Endothelial cell of umbilical vein (primary cell): Measurements from ENCODE around the gene TMEM132E. TPM values are rescaled to one million over a fixed set of nuclear protein-coding genes. Genes with fewer than 3 reads are reported as not detected.

Experiments
- BruUV-seq: library from RNA; stranded (reverse); fragments of 400-500 nt; replicated peaks from 2 replicates; lab custom pipeline; 2021; lab: Mats Ljungman, UMichigan
- CTCF ChIA-PET: fragments of 300-600, 350-600 bp; sonication (Branson Sonifier 250); formaldehyde crosslinking; loops from one replicate; lab custom pipeline; 2021; ENCODE audit warnings: antibody characterized with exemption, inconsistent platforms; lab: Charles Lee
- POLR2A ChIA-PET: fragments of 300-600, 350-600 bp; sonication (Branson Sonifier 250); formaldehyde crosslinking; loops from one replicate; lab custom pipeline; 2021; ENCODE audit warnings: antibody characterized with exemption, inconsistent platforms; lab: Charles Lee
- DNase-seq: peaks from one replicate; pipeline ENCODE4 v3.0.0-alpha.2; 2011; ENCODE audit warnings: low read depth, low spot score
- FAIRE-seq: peaks from 2 replicates; lab custom pipeline; 2011; peaks lifted over from hg19 to GRCh38; lab: Jason Lieb, UNC
- H2AFZ ChIP-seq: 2 replicates; pipeline ENCODE4 v1.6.0; 2012; ENCODE audit warnings: low read depth, low read length, control low read depth, inconsistent platforms
- H3K27ac ChIP-seq: 2 replicates; pipeline ENCODE4 v1.5.1; 2011; ENCODE audit warnings: low read depth, mild to moderate bottlenecking, control low read depth, low read length, moderate library complexity; ENCODE audit not compliant: insufficient read depth
- H3K27me3 ChIP-seq, 2 experiments: 2 replicates each; pipeline versions ENCODE4 v1.6.0 to v1.6.1; 2011; ENCODE audit warnings: low read length in 2 of 2, mixed read lengths in 1 of 2; ENCODE audit not compliant: control insufficient read depth in 2 of 2, insufficient read depth in 2 of 2
- H3K36me3 ChIP-seq, 2 experiments: 2 replicates in 1 of 2; 3 replicates in 1 of 2; pipeline ENCODE4 v1.5.1; 2011; ENCODE audit warnings: low read length in 2 of 2, mild to moderate bottlenecking in 1 of 2, moderate library complexity in 1 of 2; ENCODE audit not compliant: control insufficient read depth in 2 of 2, insufficient read depth in 2 of 2; ENCODE audit errors: extremely low read depth in 1 of 2
- H3K4me1 ChIP-seq: 3 replicates; pipeline ENCODE4 v1.5.1; 2011; ENCODE audit warnings: mild to moderate bottlenecking, low read length; ENCODE audit not compliant: control insufficient read depth, insufficient read depth; ENCODE audit errors: extremely low read depth
- H3K4me2 ChIP-seq: 2 replicates; pipeline ENCODE4 v1.6.1; 2011; ENCODE audit warnings: low read length, control low read depth, mixed read lengths; ENCODE audit not compliant: insufficient read depth
- H3K4me3 ChIP-seq, 3 experiments: fragments of 200-600 bp in 1 of 3; sonication (generic), shearing (Covaris generic) in 1 of 3; replicated peaks in 1 of 3; 2 replicates each; pipeline ENCODE4 v1.5.1; 2011 to 2016; ENCODE audit warnings: control low read depth in 3 of 3, low read length in 3 of 3, mild to moderate bottlenecking in 2 of 3, inconsistent platforms in 1 of 3, low read depth in 1 of 3, moderate library complexity in 1 of 3; ENCODE audit not compliant: insufficient read depth in 1 of 3
- H3K79me2 ChIP-seq: 2 replicates; pipeline ENCODE4 v1.6.0; 2012; ENCODE audit warnings: low read length, inconsistent platforms; ENCODE audit not compliant: control insufficient read depth, insufficient read depth
- H3K9ac ChIP-seq: replicated peaks from 2 replicates; pipeline ENCODE3; 2011; ENCODE audit warnings: low read length, control low read depth; ENCODE audit not compliant: insufficient read depth; ENCODE audit errors: extremely low read depth
- H3K9me1 ChIP-seq: replicated peaks from 3 replicates; pipeline ENCODE4 v1.6.0; 2011; ENCODE audit warnings: mild to moderate bottlenecking, low read length; ENCODE audit not compliant: control insufficient read depth, insufficient read depth; ENCODE audit errors: extremely low read depth
- H3K9me3 ChIP-seq: replicated peaks from 2 replicates; pipeline ENCODE4 v1.5.1; 2012; ENCODE audit warnings: low read length, inconsistent platforms; ENCODE audit not compliant: control insufficient read depth, insufficient read depth
- H4K20me1 ChIP-seq: replicated peaks from 2 replicates; pipeline ENCODE3; 2011; ENCODE audit warnings: mild to moderate bottlenecking, low read length; ENCODE audit not compliant: control insufficient read depth, insufficient read depth; ENCODE audit errors: extremely low read depth
- EZH2 ChIP-seq: IDR thresholded peaks from 2 replicates; pipeline ENCODE4 v1.6.1; 2012; ENCODE audit warnings: borderline replicate concordance, low read depth, mild to moderate bottlenecking, moderate library complexity, low read length, inconsistent platforms; ENCODE audit not compliant: severe bottlenecking
- FOS ChIP-seq: IDR thresholded peaks from 2 replicates; pipeline ENCODE4 v1.6.1; 2011; ENCODE audit warnings: mild to moderate bottlenecking, low read length, moderate library complexity, borderline replicate concordance; ENCODE audit not compliant: insufficient read depth
- GATA2 ChIP-seq: IDR thresholded peaks from 2 replicates; pipeline ENCODE4 v1.7.0; 2011; ENCODE audit warnings: low read depth, mild to moderate bottlenecking, moderate library complexity, mixed read lengths, low read length; ENCODE audit not compliant: insufficient read length, insufficient read depth
- JUN ChIP-seq: IDR thresholded peaks from 2 replicates; pipeline ENCODE4 v1.6.1; 2011; ENCODE audit warnings: borderline replicate concordance, low read depth; ENCODE audit not compliant: insufficient read length, insufficient read depth
- MYC ChIP-seq: IDR thresholded peaks from one replicate; pipeline ENCODE4 v1.6.1; 2011; ENCODE audit warnings: mild to moderate bottlenecking, low read depth, low read length
- POLR2A ChIP-seq: IDR thresholded peaks from 2 replicates; pipeline ENCODE4 v1.6.1; 2012; ENCODE audit warnings: low read depth, mild to moderate bottlenecking, control low read depth, low read length
- POLR2AphosphoS5 ChIP-seq: IDR thresholded peaks from 2 replicates; pipeline ENCODE4 v1.6.1; 2012; ENCODE audit warnings: low read depth, mild to moderate bottlenecking, control low read depth, low read length, moderate library complexity; ENCODE audit not compliant: insufficient read depth
- dilution Hi-C: fragments of 300-500 bp; cut with MboI; formaldehyde crosslinking; loops from one replicate; pipeline ENCODE4 v1.15.0; 2019; ENCODE audit warnings: low sequenced_read_pairs; ENCODE audit not compliant: extremely low pct_ligation_motif_present
- intact Hi-C: fragments of 100-400 bp; cut with micrococcal nuclease; formaldehyde crosslinking; loops from one replicate; pipeline ENCODE4 v1.10.0; 2022
- polyA plus RNA-seq, 4 experiments: library from polyadenylated mRNA; depleted of rRNA in 3 of 4; stranded (reverse) in 3 of 4; unstranded in 1 of 4; fragments of >200 nt; gene quantifications; 2 replicates each; pipeline versions ENCODE4 v1.2.1 to v1.2.3, GENCODE V29; 2011 to 2012; ENCODE audit warnings: missing spikeins in 1 of 4
- total RNA-seq: library from RNA; stranded (reverse); gene quantifications from 2 replicates; pipeline ENCODE4 v1.2.3, GENCODE V29; 2021
- TF ChIP-seq, protein P1 (sequence below): IDR thresholded peaks from 2 replicates; pipeline ENCODE4 v1.6.1; 2011; ENCODE audit not compliant: insufficient read depth, insufficient read length
- TF ChIP-seq, protein P2 (sequence below), 2 donors: IDR thresholded peaks; 1 replicate in 1 of 2; 2 replicates in 1 of 2; pipeline ENCODE4 v1.5.1; 2011; ENCODE audit warnings: low read length in 2 of 2, mild to moderate bottlenecking in 2 of 2, moderate library complexity in 2 of 2, control low read depth in 1 of 2, inconsistent platforms in 1 of 2, low read depth in 1 of 2; ENCODE audit not compliant: insufficient read depth in 1 of 2; ENCODE audit errors: extremely low read depth in 1 of 2

The TMEM132E gene
- total and polyA plus RNA-seq, 2 donors (not counting 3 experiments of a cell fraction or from before 2014, with no cell fraction given), result not detected

DNA sequence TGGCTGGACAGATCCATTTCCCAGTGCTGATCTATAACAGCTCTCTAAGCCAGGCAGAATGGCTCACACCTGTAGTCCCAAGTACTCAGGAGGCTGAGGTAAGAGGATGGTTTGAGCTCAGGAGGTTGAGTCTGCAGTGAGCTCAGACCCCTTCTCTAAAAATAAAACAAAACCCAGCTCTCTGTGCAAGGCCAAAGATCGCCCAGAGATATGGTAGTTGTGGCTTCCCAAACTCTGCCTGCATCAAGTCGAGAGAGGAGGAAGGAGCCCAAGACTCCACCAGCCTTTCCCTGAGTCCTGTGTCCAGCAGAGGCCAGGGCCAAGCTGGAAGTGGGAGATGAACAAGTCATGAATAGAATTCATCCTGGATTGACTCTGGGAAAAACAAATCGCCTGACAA, 88.8 kb downstream of the TMEM132E start:
- H3K27ac ChIP-seq, result no peak overlapping the region
- TF ChIP-seq POLR2A (no peak), MYC (no peak), FOS (no peak), POLR2AphosphoS5 (no peak), JUN (no peak), EZH2 (no peak), GATA2 (no peak)
- TF ChIP-seq, protein P1, sequence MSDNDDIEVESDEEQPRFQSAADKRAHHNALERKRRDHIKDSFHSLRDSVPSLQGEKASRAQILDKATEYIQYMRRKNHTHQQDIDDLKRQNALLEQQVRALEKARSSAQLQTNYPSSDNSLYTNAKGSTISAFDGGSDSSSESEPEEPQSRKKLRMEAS, result no peak
- TF ChIP-seq, protein P2, sequence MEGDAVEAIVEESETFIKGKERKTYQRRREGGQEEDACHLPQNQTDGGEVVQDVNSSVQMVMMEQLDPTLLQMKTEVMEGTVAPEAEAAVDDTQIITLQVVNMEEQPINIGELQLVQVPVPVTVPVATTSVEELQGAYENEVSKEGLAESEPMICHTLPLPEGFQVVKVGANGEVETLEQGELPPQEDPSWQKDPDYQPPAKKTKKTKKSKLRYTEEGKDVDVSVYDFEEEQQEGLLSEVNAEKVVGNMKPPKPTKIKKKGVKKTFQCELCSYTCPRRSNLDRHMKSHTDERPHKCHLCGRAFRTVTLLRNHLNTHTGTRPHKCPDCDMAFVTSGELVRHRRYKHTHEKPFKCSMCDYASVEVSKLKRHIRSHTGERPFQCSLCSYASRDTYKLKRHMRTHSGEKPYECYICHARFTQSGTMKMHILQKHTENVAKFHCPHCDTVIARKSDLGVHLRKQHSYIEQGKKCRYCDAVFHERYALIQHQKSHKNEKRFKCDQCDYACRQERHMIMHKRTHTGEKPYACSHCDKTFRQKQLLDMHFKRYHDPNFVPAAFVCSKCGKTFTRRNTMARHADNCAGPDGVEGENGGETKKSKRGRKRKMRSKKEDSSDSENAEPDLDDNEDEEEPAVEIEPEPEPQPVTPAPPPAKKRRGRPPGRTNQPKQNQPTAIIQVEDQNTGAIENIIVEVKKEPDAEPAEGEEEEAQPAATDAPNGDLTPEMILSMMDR (IDR thresholded peaks at IDR 0.05; ENCODE audit: extremely low read depth in 1 of 2, insufficient read depth in 1 of 2, low read depth in 1 of 2, low read length in 2 of 2), result no peak
- H3K4me3 ChIP-seq, result no peak overlapping the region
- no peaks in the 10 kb centered on the region for H4K20me1 ChIP-seq
- dilution Hi-C loops, result no loop called here
- no peaks in the 10 kb centered on the region for H3K9me1 ChIP-seq
- intact Hi-C loops, result no loop called here
- H3K4me1 ChIP-seq, result no peaks in the 10 kb centered on the region
- FAIRE-seq (no peak), DNase-seq (no peak)
- ChIA-PET POLR2A (no interaction called here), CTCF (no interaction called here)
- no TSS peak for BruUV-seq
- H3K79me2 ChIP-seq, result no peaks in the 10 kb centered on the region
- no peaks in the 10 kb centered on the region for H3K27me3 ChIP-seq
- H2AFZ ChIP-seq, result no peak overlapping the region
- H3K4me2 ChIP-seq, result no peak overlapping the region
- H3K36me3 ChIP-seq, result no peaks in the 10 kb centered on the region
- no peak overlapping the region for H3K9ac ChIP-seq
- H3K9me3 ChIP-seq, result no peaks in the 10 kb centered on the region
